HG03064 (cell line): ENCODE results near the gene ASPSCR1.
"Not testable (repeated sequence)": the region's sequence is repeated elsewhere in the genome, so short reads cannot be mapped to it uniquely, and the experiment has no call there.

Experiments used
- ATAC-seq: cut with Tn5 transposase; IDR thresholded peaks from one replicate; pipeline ENCODE4 v1.9.1; 2021; ENCODE audit warnings: low read depth; ENCODE audit not compliant: unreplicated experiment

The ASPSCR1 gene

DNA sequence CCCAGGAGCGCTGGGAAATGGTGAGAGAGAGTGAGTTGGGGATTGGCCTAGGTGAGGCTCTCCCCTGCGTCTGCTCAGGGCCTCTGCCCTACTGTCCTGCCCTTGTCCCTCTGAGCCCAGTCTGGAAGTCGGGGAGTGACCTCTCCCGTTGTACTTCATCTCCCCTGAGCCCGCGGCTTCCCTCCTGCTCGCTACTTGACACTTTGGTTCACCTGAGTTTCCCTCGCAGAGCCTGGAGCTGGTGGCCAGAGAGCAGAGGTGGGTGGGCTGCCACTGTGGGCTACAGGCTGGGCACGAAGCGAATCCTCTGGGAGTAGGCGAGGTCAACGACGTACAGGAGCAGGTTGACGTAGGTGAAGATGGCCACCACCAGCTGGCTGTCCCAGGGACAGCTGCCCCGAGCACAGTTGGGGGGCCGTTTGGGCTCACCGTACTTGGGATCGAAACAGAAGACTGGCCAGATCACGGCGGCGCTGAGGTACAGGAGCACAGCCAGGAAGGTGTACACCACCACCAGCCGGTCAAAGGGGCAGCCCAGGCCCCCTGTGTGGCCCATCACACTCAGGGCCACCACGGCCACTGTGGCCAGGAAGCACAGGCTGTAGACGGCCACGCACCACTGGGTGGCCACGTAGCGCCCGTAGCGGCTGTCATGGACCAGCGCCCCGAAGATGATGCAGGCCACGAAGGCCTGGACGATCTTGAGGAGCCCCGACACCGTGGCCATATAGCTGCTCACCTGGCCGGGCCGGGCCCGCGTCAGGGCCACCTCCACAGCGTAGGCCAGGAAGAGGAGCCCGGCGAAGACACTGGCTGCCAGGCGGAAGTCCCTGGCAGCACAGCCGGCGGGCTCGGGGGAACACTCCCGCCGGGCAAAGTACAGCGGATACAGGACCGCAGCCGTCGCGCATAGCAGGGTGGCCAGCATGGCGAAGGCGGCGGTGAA is 36.6 kb upstream of the ASPSCR1 start:
- no peak for ATAC-seq

GRCh38 chr17:81941484-81942166 is 35.8 kb upstream of the ASPSCR1 start:
- ATAC-seq = no peak

DNA sequence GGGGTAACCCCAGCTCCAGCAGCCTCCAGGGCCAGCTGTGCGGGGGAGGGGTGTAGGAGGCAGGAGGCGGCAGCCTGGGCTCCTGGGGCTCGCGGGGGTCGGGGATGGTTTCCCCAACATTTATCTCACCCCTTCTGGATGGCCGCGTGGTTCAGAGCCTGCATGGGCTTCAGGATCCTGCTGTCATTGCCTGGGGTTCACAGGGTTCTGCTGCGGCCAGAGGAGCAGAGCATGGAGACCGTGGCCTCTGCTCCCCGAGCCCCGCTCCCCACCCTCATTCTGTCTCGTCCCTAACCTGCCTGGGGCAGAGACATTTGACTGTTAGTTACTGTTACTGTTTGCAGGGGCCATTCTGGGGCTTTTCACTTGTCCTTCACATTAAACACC is 35.3 kb upstream of the ASPSCR1 start:
- no peak for ATAC-seq

GRCh38 chr17:81944858-81945257 is 32.6 kb upstream of the ASPSCR1 start:
- no peak for ATAC-seq

GRCh38 chr17:81947189-81947588 is 30.2 kb upstream of the ASPSCR1 start, which contains the start of gene MYADML2:
Gene MYADML2, minus strand, starts transcription at chr17:81947233. Its CDS starts 5,492 bp downstream, at chr17:81941741.
- no peak for ATAC-seq

DNA sequence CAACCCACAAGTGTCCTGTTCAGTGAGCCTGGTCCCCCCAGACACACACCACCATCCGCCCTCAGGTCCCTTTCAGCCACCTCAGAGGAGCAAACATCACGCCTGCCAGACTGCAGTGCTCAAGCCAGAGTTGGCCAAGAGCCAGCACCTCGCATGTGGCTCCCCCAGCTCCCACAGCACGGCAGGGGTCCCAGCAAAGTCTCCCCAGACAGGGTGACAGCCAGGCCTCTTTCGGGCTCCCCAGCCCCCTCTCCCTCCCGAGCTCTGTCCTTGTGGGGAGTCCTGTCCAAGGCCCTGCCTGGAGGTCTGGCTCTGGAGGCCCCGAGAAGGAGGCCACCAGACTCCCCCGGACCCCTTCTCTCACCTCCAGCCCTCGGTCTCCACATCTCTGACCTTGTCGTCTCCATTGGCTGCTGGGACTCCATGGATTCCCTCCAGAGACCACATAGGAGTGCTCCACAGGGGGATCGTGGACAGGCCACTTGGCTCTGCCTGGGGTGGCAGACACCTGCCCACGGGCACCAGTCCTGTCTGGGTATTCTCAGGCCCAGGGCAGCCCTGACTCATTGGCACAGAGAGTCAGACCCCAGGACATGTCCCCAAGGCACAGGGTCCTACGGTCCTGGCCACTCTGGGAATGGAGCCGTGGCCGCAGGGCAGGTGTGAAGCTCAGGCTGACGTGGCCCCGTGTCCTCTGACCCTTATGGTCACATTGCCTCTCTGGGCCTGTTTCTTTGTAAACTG is 28.6 kb upstream of the ASPSCR1 start:
- ATAC-seq = no peak

- ATAC-seq = no peak
Measured at GRCh38 chr17:81950501-81950900, 26.9 kb upstream of the ASPSCR1 start.

GRCh38 chr17:81951785-81952684 is 25.4 kb upstream of the ASPSCR1 start:
- ATAC-seq = no peak

DNA sequence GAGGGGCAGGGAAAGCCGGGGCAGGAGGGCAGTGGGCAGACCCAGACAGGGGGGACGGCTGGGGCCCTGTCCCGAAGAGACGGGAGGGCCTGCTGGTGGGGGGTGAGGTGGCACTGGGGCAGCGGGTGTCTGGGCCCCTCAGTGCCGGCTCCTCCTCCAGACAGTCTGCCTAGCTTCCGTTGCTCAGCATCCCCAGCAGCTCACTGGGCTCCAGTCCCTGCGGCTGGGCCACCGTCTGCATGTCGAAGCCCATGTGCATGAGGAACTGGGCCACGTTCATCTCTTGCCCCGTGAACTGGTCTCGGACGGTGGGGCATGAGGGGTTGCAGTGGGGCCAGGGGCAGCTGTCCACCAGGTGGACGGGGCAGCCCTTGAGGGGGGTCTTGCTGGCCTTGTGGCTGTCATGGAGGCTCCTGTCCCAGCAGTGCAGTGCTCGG is 24.6 kb upstream of the ASPSCR1 start:
- ATAC-seq = no peak

- ATAC-seq = not testable (repeated sequence)
Measured at GRCh38 chr17:81953443-81953842, 24.0 kb upstream of the ASPSCR1 start.

DNA sequence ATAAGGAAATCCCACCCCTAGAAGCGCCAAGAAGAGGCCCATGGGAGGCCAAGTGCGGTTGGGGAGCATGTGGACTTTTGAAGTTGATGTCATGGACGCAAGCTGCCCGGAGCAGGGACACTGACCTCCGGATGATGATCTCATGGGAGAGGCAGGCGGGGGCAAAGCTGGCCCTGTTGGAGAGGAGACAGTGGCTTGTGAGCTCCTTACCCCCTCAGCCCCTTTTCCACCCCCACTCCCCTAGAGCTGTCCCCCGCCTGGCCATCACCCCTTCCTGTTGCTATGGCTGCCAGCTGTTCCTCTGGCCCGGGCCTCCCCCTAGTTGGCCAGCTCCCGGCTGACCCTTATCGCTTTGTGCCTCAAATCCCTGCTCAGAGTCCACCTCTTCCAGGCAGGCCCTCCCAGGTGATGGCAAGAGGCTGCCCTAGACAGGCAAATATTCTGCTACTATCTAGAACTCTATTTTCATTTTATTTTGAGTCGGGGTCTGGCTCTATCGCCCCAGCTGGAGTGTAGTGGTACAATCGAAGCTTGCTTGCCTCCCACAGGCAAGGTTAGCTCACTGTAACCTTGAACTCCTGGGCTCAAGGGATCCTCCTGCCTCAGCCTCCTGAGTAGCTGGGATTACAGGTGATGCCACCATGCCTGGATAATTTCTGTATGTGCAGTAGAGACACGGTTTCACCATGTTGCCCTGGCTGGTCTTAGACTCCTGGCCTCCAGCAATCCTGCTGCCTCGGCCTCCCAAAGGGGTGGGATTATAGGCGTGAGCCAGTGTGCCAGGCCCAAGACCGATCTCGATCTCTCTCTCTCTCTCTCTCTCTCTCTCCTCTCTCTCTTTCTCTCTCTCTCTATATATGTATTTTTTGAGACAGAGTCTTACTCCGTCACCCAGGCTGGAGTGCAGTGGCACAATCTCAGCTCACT is 23.0 kb upstream of the ASPSCR1 start:
- ATAC-seq = no peak

- no peak for ATAC-seq
Measured at GRCh38 chr17:81955058-81955681, 22.3 kb upstream of the ASPSCR1 start.

GRCh38 chr17:81955756-81956544 is 21.5 kb upstream of the ASPSCR1 start:
- no peak for ATAC-seq

DNA sequence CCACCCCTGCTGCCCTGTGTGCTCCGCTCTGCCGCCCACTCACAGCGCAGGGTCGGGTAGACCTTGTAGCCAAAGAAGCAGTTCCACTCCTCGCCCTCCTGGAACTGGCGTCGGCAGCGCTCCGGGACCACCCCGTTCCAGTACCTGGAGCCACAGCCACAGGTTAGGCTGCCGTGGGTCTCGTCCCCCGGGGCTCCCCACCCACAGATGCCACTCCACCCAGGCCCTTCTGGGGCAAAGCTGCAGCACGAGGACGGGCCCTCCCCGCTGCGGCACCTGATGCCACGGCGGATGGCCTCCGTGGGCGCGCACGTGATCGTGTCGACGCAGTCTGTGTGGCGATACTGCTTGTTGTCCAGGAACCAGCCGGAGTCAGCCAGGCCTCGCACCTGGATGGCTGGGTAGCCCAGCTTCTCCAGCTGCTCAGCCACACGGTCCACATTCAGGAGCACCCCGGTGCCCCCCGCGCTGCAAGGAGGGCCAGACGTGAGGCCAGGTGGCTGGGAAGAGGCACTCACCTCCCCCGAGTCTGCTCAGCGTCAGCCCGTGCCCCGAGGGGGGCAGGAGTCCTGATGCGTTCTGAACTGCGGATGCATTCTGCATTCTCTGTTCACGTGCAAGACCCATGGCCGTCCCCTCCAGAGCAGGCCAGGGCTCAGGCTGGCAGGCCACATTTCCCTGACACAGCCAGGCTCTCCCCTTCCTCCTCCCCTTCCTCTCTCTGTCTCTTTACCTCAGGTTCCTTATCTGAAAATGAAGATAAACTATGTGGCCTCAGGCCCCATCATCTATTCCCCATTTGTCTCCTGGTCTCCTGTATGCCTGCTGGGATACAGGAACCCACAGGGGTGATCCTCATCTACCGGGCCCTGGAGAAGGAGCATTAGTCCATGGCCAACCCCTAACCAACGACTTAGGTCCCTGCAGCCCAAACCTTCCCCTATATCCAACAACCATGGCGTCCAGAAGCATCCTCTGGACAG is 20.5 kb upstream of the ASPSCR1 start:
- no peak for ATAC-seq

DNA sequence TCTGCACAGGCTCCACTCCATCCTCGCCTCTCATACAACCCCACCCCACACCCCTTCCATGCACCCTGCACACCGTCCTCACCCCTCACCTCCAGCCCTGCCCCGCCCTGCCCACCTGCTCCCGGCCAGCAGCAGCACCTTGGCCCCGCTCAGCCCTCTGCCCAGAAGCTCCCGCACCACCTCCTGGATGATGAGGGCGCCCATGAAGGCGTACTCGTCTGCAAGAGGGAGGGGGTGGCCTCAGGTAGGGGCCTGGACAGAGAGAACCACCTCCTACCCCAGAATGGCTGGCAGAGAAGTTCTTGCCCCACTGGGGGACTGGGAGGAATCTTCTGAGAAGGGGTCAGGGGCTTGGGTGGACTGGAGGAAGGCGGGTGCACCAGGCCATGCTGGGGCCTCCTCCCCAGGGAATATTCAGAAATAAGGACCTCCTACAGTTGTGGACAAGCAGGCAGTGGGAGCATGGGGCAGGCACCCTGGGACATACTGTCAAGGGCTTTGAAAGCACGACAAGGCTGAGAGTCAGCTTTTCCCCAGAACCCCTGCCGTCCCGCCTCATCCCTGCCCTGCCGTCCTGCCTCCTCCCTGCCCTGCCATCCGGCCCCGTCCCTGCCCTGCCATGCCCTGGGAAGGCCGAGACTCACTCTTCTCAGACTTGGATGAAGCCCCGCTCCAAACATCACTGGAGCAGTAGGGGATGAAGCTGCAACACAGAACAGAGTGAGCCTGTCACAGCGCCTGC is 19.6 kb upstream of the ASPSCR1 start:
- ATAC-seq = no peak
